Measurements from ENCODE around the gene KDM4B.

The KDM4B gene

GRCh38 chr19:5035793-5036697 lies 67.1 kb downstream of the KDM4B start:
- no peak for DNase-seq

GRCh38 chr19:5036698-5037563 lies 68.0 kb downstream of the KDM4B start:
- DNase-seq: no peak

GRCh38 chr19:5037936-5038335 lies 69.0 kb downstream of the KDM4B start:
- DNase-seq: no peak

- DNase-seq: no peak
These were observed 69.8 kb downstream of the KDM4B start for GRCh38 chr19:5038631-5039271.

GRCh38 chr19:5039642-5040543 lies 71.0 kb downstream of the KDM4B start:
- DNase-seq: no peak

GRCh38 chr19:5040544-5041167 lies 71.7 kb downstream of the KDM4B start:
- no peak for DNase-seq

GRCh38 chr19:5041168-5041912 lies 72.4 kb downstream of the KDM4B start:
- no peak for DNase-seq

- no peak for DNase-seq
These were observed 72.9 kb downstream of the KDM4B start for GRCh38 chr19:5041913-5042187.

GRCh38 chr19:5042556-5042955 lies 73.6 kb downstream of the KDM4B start:
- DNase-seq: no peak

- DNase-seq: no peak
These were observed 76.1 kb downstream of the KDM4B start for GRCh38 chr19:5045029-5045428.

- no peak for DNase-seq
These were observed 77.0 kb downstream of the KDM4B start for GRCh38 chr19:5045956-5046338.

GRCh38 chr19:5046339-5047039 lies 77.6 kb downstream of the KDM4B start:
- DNase-seq: no peak

GRCh38 chr19:5047251-5047935 lies 78.5 kb downstream of the KDM4B start:
- DNase-seq: no peak

GRCh38 chr19:5048091-5048726 lies 79.3 kb downstream of the KDM4B start:
- peak; percentile 81 for DNase-seq

- DNase-seq: no peak
These were observed 80.0 kb downstream of the KDM4B start for GRCh38 chr19:5048727-5049553.

- DNase-seq: no peak
These were observed 80.6 kb downstream of the KDM4B start for GRCh38 chr19:5049561-5049960.

- DNase-seq: no peak
These were observed 81.2 kb downstream of the KDM4B start for GRCh38 chr19:5050067-5050656.

- no peak for DNase-seq
These were observed 82.0 kb downstream of the KDM4B start for GRCh38 chr19:5050905-5051304.
